ENCODE measurements around the gene TCAP. TPM values are rescaled to one million over a fixed set of nuclear protein-coding genes. Genes with fewer than 3 reads are reported as not detected.

Gene TCAP
- total and polyA plus RNA-seq, 10 of the 15 experiments (the other 5 are each of a cell fraction or from before 2014, with no cell fraction given), result 0.17 to 1.0 (median 0.36) TPM; not detected in 3

GRCh38 chr17:39704821-39705551 is 39.8 kb downstream of the TCAP start:
- no peak overlapping the region for H3K4me3 ChIP-seq
- ChIA-PET SMC1A (ENCODE audit: uncharacterized antibody, unreplicated experiment) (no interaction called here), RAD21 (ENCODE audit: unreplicated experiment) (no interaction called here), POLR2A (no interaction called here), CTCF (interaction anchor here (0.5 kb wide), 2 partner anchors 19 to 84 kb away, joined by 3 to 4 read pairs; no protein-coding TSS in a partner anchor)
- peaks cover 0 to 7% of the 10 kb centered on the region in 2 experiments; a peak in 3 of 4 replicates for H3K27me3 ChIP-seq (replicated peaks in 1 of 2; ENCODE audit: control insufficient read depth in 2 of 2, insufficient read depth in 2 of 2, low read length in 1 of 2)
- no peaks in the 10 kb centered on the region for H3K36me3 ChIP-seq (ENCODE audit: control insufficient read depth in 2 of 2, insufficient read depth in 2 of 2, low read length in 1 of 2)
- ATAC-seq (no peak), DNase-seq (ENCODE audit: low read depth, low spot score) (no peak), FAIRE-seq (no peak)
- H2AFZ ChIP-seq (ENCODE audit: control insufficient read depth, low read depth, low read length), result no peak overlapping the region
- no peak overlapping the region for H3K27ac ChIP-seq (ENCODE audit: control insufficient read depth, insufficient read depth)
- no peaks in the 10 kb centered on the region for H4K20me1 ChIP-seq (ENCODE audit: control insufficient read depth, insufficient read depth)
- 58% methylated on average over 11 of the region's 11 CpGs for WGBS (ENCODE audit: insufficient coverage, insufficient replicate concordance, low lambda C conversion rate, missing lambda C conversion rate)
- no peaks in the 10 kb centered on the region for H3K79me2 ChIP-seq (ENCODE audit: control insufficient read depth, insufficient read depth, low read length)
- in situ Hi-C loops (cut with MboI) (no loop called here), intact Hi-C loops (cut with micrococcal nuclease; ENCODE audit: unreplicated experiment) (no loop called here)
- H3K9ac ChIP-seq (ENCODE audit: control insufficient read depth, insufficient read depth, low read length), result no peak overlapping the region
- H3K9me3 ChIP-seq (replicated peaks; ENCODE audit: control insufficient read depth, insufficient read depth, low read length), result no peaks in the 10 kb centered on the region
- BruUV-seq (replicated peaks), result no TSS peak
- TF ChIP-seq HDAC2 (IDR thresholded peaks at IDR 0.05), result no peak
- no peak for TF ChIP-seq HCFC1 (IDR thresholded peaks at IDR 0.05; ENCODE audit: low read length)
- no peak for TF ChIP-seq SMC3 (IDR thresholded peaks at IDR 0.05; ENCODE audit: borderline replicate concordance, low read length)
- TF ChIP-seq EZH2 (IDR thresholded peaks at IDR 0.05; ENCODE audit: borderline replicate concordance, control insufficient read depth, low read depth, low read length), result no peak
- TF ChIP-seq, protein P1, sequence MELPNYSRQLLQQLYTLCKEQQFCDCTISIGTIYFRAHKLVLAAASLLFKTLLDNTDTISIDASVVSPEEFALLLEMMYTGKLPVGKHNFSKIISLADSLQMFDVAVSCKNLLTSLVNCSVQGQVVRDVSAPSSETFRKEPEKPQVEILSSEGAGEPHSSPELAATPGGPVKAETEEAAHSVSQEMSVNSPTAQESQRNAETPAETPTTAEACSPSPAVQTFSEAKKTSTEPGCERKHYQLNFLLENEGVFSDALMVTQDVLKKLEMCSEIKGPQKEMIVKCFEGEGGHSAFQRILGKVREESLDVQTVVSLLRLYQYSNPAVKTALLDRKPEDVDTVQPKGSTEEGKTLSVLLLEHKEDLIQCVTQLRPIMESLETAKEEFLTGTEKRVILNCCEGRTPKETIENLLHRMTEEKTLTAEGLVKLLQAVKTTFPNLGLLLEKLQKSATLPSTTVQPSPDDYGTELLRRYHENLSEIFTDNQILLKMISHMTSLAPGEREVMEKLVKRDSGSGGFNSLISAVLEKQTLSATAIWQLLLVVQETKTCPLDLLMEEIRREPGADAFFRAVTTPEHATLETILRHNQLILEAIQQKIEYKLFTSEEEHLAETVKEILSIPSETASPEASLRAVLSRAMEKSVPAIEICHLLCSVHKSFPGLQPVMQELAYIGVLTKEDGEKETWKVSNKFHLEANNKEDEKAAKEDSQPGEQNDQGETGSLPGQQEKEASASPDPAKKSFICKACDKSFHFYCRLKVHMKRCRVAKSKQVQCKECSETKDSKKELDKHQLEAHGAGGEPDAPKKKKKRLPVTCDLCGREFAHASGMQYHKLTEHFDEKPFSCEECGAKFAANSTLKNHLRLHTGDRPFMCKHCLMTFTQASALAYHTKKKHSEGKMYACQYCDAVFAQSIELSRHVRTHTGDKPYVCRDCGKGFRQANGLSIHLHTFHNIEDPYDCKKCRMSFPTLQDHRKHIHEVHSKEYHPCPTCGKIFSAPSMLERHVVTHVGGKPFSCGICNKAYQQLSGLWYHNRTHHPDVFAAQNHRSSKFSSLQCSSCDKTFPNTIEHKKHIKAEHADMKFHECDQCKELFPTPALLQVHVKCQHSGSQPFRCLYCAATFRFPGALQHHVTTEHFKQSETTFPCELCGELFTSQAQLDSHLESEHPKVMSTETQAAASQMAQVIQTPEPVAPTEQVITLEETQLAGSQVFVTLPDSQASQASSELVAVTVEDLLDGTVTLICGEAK (IDR thresholded peaks at IDR 0.05; ENCODE audit: borderline replicate concordance), result no peak
- TF ChIP-seq GATAD2B (conservative IDR thresholded peaks at IDR 0.05; ENCODE audit: low read depth), result no peak
- no peak for TF ChIP-seq E2F4 (IDR thresholded peaks at IDR 0.05; ENCODE audit: low read depth, low read length)
- no peak for TF ChIP-seq FOXK2 (IDR thresholded peaks at IDR 0.05)
- no peak for TF ChIP-seq KAT2A (conservative IDR thresholded peaks at IDR 0.05; ENCODE audit: control insufficient read depth, low read depth, low read length)
- no peak for TF ChIP-seq TARDBP (IDR thresholded peaks at IDR 0.05; ENCODE audit: borderline replicate concordance)
- peaks cover 11% of the 10 kb centered on the region for H3K4me1 ChIP-seq (ENCODE audit: control insufficient read depth, insufficient read depth, low read length)
- no peak overlapping the region for H3K4me2 ChIP-seq (ENCODE audit: control insufficient read depth, insufficient read depth)
